Suprapubic skin (tissue), 3 donors: ENCODE data around the gene RBL2.

Experiments
- EP300 ChIP-seq: sonication (generic); formaldehyde crosslinking; IDR thresholded peaks from one replicate; pipeline ENCODE4 v1.6.1; 2017; ENCODE audit warnings: antibody characterized with exemption
- TF ChIP-seq, protein P1 (sequence below), 2 donors: fragments of 200-600 bp in 1 of 2; fragments of 450-650 bp in 1 of 2; sonication (generic) in 1 of 2; IDR thresholded peaks; one replicate each; pipeline ENCODE4 v1.5.1; 2016 to 2019; ENCODE audit warnings: antibody characterized with exemption in 2 of 2, mild to moderate bottlenecking in 1 of 2, moderate library complexity in 1 of 2

DNA sequence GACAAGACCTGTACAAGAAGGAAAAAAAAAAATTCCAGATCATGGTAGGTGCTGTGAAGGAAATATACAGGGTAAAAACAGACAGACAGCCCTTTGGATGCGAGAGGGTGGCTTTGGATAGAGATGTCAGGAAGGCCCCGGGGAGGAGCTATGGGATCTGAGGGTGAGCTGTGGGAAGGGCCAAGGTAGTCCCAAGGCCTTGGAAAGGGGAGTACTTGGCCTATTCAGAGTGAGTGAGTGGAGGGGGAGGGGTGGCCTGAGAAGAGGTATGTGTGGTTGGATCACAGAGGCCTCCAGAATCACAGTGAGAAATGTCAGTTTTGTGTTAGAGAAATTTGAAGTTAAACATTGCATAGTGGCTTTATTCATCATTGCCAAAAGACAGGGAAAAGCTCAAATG lies 99.9 kb downstream of the RBL2 start:
- no peak for TF ChIP-seq EP300
- TF ChIP-seq, protein P1, sequence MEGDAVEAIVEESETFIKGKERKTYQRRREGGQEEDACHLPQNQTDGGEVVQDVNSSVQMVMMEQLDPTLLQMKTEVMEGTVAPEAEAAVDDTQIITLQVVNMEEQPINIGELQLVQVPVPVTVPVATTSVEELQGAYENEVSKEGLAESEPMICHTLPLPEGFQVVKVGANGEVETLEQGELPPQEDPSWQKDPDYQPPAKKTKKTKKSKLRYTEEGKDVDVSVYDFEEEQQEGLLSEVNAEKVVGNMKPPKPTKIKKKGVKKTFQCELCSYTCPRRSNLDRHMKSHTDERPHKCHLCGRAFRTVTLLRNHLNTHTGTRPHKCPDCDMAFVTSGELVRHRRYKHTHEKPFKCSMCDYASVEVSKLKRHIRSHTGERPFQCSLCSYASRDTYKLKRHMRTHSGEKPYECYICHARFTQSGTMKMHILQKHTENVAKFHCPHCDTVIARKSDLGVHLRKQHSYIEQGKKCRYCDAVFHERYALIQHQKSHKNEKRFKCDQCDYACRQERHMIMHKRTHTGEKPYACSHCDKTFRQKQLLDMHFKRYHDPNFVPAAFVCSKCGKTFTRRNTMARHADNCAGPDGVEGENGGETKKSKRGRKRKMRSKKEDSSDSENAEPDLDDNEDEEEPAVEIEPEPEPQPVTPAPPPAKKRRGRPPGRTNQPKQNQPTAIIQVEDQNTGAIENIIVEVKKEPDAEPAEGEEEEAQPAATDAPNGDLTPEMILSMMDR (IDR thresholded peaks at IDR 0.05): no peak
